Measurements from ENCODE around the gene CFAP91. TPM values are rescaled to one million over a fixed set of nuclear protein-coding genes. Genes with fewer than 3 reads are reported as not detected.

Gene CFAP91
- total and polyA plus RNA-seq, 4 donors: 0.23 to 1.3 (median 0.55) TPM

DNA sequence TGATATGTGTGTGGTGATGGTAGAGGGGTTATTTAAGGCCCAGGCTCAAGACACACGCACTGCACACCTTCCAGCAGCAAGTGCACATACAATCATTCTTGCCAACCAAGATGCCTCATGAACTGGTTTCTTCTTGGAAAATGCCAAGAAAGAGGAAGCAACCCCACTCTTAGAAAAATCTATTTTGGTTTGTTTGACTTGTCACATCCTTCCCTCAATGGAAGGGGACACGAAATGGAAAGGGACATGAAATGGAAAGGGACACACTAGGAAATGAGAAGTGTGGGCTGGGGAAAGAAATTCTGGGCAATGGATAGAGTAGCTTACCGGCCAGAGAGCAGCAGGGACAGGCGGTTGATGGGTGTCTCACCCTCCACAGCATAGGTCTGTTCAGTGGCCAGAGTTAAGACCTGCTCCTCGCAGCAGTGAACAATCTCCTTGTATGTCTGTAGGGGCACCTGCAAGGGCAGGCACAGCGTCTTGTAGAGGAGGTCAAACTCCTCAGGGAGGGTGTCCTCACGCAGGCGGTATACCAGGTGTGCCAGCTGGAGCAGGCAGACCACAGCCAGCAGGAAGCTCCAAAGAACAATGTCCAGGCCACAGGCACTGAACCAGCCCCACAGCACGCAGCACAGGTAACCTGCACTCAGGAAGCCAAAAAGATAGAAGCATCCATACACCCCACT, 43.1 kb upstream of the CFAP91 start:
- H3K36me3 ChIP-seq (ENCODE audit: control insufficient read depth in 4 of 4, insufficient read depth in 3 of 4, low read depth in 1 of 4, low read length in 3 of 4): no peaks in the 10 kb centered on the region
- H3K27ac ChIP-seq (ENCODE audit: low read depth in 1 of 2, low read length in 2 of 2): no peak overlapping the region
- TF ChIP-seq YY1 (IDR thresholded peaks at IDR 0.05) (no peak), SP1 (IDR thresholded peaks at IDR 0.05) (no peak), EGR1 (IDR thresholded peaks at IDR 0.05; ENCODE audit: low read depth in 2 of 2) (no peak)
- H3K9ac ChIP-seq (ENCODE audit: low read depth in 1 of 2, low read length in 2 of 2): no peak overlapping the region
- WGBS: 87% methylated on average over 9 of the region's 9 CpGs
- H3K9me3 ChIP-seq (ENCODE audit: control insufficient read depth in 4 of 4, low read length in 3 of 4): no peaks in the 10 kb centered on the region
- no peaks in the 10 kb centered on the region for H3K4me1 ChIP-seq (ENCODE audit: control insufficient read depth in 4 of 4, insufficient read depth in 4 of 4, low read length in 3 of 4)
- DNase-seq (ENCODE audit: low spot score): no peak
- H3K4me3 ChIP-seq (ENCODE audit: low read depth in 1 of 3, low read length in 3 of 3): no peak overlapping the region
- no peaks in the 10 kb centered on the region for H3K27me3 ChIP-seq (ENCODE audit: control insufficient read depth in 4 of 4, insufficient read depth in 4 of 4, low read length in 3 of 4)

DNA sequence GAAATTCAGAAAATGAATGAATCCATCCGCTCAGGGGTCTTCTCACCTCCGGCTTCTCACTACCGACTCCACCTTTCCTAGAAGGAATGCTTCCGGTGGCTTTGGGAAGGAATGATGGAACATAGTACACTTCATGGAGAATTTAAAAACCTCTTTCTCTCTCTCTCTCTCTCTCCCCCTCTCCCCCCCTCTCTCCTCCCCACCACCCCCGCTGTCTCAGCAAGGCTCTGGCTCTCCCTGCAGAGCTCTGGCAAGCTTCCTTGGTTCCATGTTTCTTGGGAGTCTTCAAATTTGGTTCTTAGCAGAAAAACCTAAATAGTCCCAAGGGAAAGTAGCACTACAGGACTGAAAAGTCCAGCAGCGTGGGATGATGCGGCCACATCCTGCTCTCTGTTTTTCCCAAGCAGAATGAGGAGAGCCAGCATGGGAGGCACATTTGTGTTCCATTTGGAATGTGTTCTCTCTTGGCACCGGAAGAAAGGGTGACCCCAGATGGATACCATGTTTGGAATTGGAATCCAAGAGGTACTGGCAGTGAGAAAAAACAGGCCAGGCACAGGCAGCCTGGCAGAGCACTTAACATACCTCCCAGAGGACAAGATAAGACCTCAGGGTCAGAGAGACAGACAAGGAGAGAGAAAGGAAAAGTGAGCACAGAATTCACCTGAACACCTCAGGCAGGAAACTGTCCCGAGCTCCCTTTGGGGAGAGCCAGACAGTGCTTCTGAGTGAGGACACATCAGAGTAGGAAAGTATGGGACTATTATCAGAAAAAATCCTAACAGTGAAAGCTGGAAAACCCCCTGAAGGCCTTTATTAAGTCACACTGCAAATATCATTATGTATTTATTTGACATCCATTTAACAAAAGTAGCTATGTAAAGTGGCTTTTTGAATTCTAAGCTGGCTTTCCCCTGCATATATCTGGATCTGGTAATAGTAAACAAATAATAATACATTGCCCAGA, 42.1 kb upstream of the CFAP91 start, which contains the start of gene POPDC2:
Gene POPDC2, minus strand, starts transcription at position 116 of the 967 bp plus-strand sequence. CDS start 166 bp downstream, outside the sequence.
- no peak for DNase-seq (ENCODE audit: low spot score)
- no peak within 1 kb of the TSS for H3K27ac ChIP-seq (ENCODE audit: low read depth in 1 of 2, low read length in 2 of 2)

More for the DNA sequence above, 42.1 kb upstream of the CFAP91 start, which contains the start of gene POPDC2:
- Histone ChIP-seq H3K9ac (ENCODE audit: low read depth in 1 of 2, low read length in 2 of 2) (no peak within 1 kb of the TSS), H3K4me3 (ENCODE audit: low read depth in 1 of 3, low read length in 3 of 3) (no peak within 1 kb of the TSS), H3K36me3 (ENCODE audit: control insufficient read depth in 4 of 4, insufficient read depth in 3 of 4, low read depth in 1 of 4, low read length in 3 of 4) (no peaks in the 10 kb centered on the region), H3K9me3 (ENCODE audit: control insufficient read depth in 4 of 4, low read length in 3 of 4) (no peaks in the 10 kb centered on the region), H3K4me1 (ENCODE audit: control insufficient read depth in 4 of 4, insufficient read depth in 4 of 4, low read length in 3 of 4) (no peaks in the 10 kb centered on the region), H3K27me3 (ENCODE audit: control insufficient read depth in 4 of 4, insufficient read depth in 4 of 4, low read length in 3 of 4) (no peaks in the 10 kb centered on the region)
- 91% methylated on average over 9 of the region's 9 CpGs for WGBS
- TF ChIP-seq HNF4A (conservative IDR thresholded peaks at IDR 0.05): no peak
- no peak for TF ChIP-seq CTCF (IDR thresholded peaks at IDR 0.05; ENCODE audit: low read depth, low read length, missing input control)
- TF ChIP-seq ATF3 (IDR thresholded peaks at IDR 0.05): no peak
- no peak for TF ChIP-seq NR2F2 (IDR thresholded peaks at IDR 0.05)
- no peak for TF ChIP-seq RAD21 (IDR thresholded peaks at IDR 0.05)
- TF ChIP-seq RXRA (IDR thresholded peaks at IDR 0.05): no peak
- TF ChIP-seq JUND (IDR thresholded peaks at IDR 0.05): no peak
- no peak for TF ChIP-seq GABPA (IDR thresholded peaks at IDR 0.05 in 1 of 2, conservative IDR thresholded peaks at IDR 0.05 in 1 of 2)
- no peak for TF ChIP-seq HNF4G (IDR thresholded peaks at IDR 0.05)
- TF ChIP-seq ZBTB33 (IDR thresholded peaks at IDR 0.05): no peak
- no peak for TF ChIP-seq YY1 (IDR thresholded peaks at IDR 0.05)
- TF ChIP-seq FOXA2 (IDR thresholded peaks at IDR 0.05): no peak
